ENCODE measurements around the gene WNT10A. TPM values are rescaled to one million over a fixed set of nuclear protein-coding genes. Genes with fewer than 3 reads are reported as not detected.

WNT10A gene
- total RNA-seq, 6 donors from 2014 or later = 0.15 to 1.0 (median 0.55) TPM; not detected in 2

DNA sequence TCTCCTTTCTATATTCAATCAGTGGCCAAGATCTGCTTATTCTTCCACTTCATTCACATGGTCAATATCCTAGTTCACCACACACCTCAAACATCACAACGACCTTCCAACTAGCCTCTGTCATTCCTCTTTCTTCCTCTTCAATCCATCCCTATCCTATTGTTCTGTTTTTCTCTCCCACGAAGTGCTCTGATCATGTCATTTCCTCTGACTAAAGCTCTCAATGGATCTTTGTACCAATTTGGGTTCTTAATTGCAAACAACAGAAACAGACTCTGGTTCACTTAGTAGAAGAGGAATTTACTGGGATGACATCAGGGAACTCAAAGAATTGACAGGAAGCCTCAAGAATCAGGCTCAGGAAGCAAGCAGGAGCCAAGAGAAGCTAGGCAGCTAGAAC, 23.5 kb downstream of the WNT10A start:
- Histone ChIP-seq H3K9me3 (no peaks in the 10 kb centered on the region), H3K4me3 (no peak overlapping the region), H3K27ac (no peak overlapping the region), H3K27me3 (peaks cover 0 to 2% (median 0%) of the 10 kb centered on the region in 4 donors), H3K4me1 (peaks cover under 1 to 9% (median 2%) of the 10 kb centered on the region in 4 donors), H3K36me3 (no peaks in the 10 kb centered on the region)
- DNase-seq (no peak), ATAC-seq (ENCODE audit: low FRiP score in 2 of 2) (no peak)
- no peak for TF ChIP-seq POLR2A (IDR thresholded peaks at IDR 0.05)
- TF ChIP-seq POLR2AphosphoS5 (IDR thresholded peaks at IDR 0.05) = no peak
- TF ChIP-seq CTCF (IDR thresholded peaks at IDR 0.05) = no peak
- TF ChIP-seq EP300 (IDR thresholded peaks at IDR 0.05) = no peak
- WGBS, 2 donors = 9 to 15% methylated on average over 2 of the region's 2 CpGs

DNA sequence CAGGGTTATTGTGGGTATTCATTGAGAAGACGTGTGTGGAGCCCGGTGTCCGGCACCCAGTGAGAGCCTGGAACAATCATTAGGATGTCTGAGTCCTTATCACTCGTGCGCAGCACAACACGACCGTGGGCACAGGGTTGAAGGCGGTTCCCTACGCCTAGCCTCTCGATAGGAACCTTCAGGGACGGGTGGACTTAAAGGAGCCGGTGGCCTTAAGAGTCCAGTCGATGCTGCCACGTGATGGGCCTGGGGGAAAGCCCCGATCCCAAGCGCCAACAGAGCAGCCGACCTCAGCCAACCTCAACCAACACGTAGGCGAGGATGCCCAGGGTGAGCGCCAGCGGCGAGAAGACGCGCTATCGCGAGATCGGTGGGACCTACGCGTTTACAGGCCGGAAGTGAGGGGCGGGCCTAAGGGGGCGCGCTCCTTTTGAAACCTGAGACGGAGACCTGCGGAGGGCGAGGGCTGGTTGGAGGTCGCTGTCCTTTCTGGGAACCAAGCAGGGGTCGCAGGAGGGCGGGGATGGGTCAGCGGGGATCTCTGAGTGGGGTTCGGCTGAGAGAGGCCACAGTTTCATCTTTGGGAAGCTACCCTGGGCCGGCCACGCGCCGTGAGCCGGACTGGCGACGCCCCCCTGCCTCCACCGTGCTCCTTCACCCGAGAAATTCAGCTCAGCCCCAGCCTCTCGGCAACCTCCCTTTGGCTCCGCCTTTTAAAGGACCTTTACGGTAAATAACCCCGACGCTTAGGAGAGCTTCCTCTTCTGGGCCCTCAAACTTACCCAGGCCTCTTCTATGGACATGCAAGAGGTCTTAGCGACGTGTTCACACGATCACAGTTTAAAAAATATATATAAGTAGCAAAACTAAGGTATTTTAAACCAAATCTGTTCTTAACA, 28.3 kb downstream of the WNT10A start:
- no peaks in the 10 kb centered on the region for H3K27me3 ChIP-seq
- H3K27ac ChIP-seq = peak overlapping the region in 1 of 4 donors; percentile 41
- peaks cover 4 to 14% (median 6%) of the 10 kb centered on the region in 4 donors for H3K4me1 ChIP-seq
- 7 to 9% methylated on average over 55 to 58 of the region's 58 CpGs for WGBS, 2 donors
- H3K36me3 ChIP-seq = no peaks in the 10 kb centered on the region
- ATAC-seq (ENCODE audit: low FRiP score in 2 of 2) = peak; percentile 93 to 96
- TF ChIP-seq EP300 (IDR thresholded peaks at IDR 0.05) (no peak), CTCF (IDR thresholded peaks at IDR 0.05) (no peak), POLR2AphosphoS5 (IDR thresholded peaks at IDR 0.05) (peak in 1 of 2 donors; percentile 9), POLR2A (IDR thresholded peaks at IDR 0.05) (no peak)
- H3K9me3 ChIP-seq = no peaks in the 10 kb centered on the region
- peak; percentile 88 to 96 for DNase-seq
- H3K4me3 ChIP-seq = peak overlapping the region; percentile 10 to 56 (median 52)

- no peak overlapping the region for H3K4me3 ChIP-seq
- 96 to 98% methylated on average over 6 of the region's 6 CpGs for WGBS, 2 donors
- H3K9me3 ChIP-seq = no peaks in the 10 kb centered on the region
- ATAC-seq (ENCODE audit: low FRiP score in 2 of 2) = no peak
- no peak for DNase-seq
- no peaks in the 10 kb centered on the region for H3K36me3 ChIP-seq
- H3K4me1 ChIP-seq = peaks cover 4 to 14% (median 6%) of the 10 kb centered on the region in 4 donors
- TF ChIP-seq CTCF (IDR thresholded peaks at IDR 0.05) (no peak), POLR2A (IDR thresholded peaks at IDR 0.05) (no peak)
- H3K27me3 ChIP-seq = no peaks in the 10 kb centered on the region
- H3K27ac ChIP-seq = no peak overlapping the region
These were observed 30.1 kb downstream of the WNT10A start for GRCh38 chr2:218910741-218911140.

DNA sequence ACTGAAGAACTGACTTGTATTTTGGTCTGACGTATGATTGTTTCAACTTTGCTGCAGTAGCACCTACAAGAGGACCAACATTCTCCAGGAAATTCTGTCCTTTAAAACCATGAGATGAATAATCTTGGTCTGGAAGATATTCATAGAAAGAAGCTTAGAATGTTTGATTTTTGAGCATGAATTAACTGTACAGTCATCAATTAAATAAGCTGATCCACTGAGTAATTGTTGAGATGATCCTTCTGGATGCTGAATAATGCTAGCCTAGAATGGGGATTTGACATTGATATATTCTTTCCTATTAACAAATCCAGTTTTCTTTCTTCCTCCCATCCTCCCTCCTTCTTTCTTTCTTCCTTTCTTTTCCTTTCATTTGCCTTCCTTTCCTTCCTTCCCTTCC, 39.9 kb downstream of the WNT10A start:
- H3K4me1 ChIP-seq = no peaks in the 10 kb centered on the region
- no peaks in the 10 kb centered on the region for H3K27me3 ChIP-seq
- TF ChIP-seq POLR2AphosphoS5 (IDR thresholded peaks at IDR 0.05) = no peak
- no peak for TF ChIP-seq EP300 (IDR thresholded peaks at IDR 0.05)
- TF ChIP-seq POLR2A (IDR thresholded peaks at IDR 0.05) = no peak
- TF ChIP-seq CTCF (IDR thresholded peaks at IDR 0.05) = no peak
- DNase-seq (no peak), ATAC-seq (ENCODE audit: low FRiP score in 2 of 2) (no peak)
- no peak overlapping the region for H3K27ac ChIP-seq
- H3K9me3 ChIP-seq = peaks cover 0 to 6% (median 0%) of the 10 kb centered on the region in 4 donors
- H3K4me3 ChIP-seq = no peak overlapping the region
- H3K36me3 ChIP-seq = no peaks in the 10 kb centered on the region
- WGBS, 2 donors = 80 to 87% methylated on average over 1 of the region's 1 CpG
